Nephron progenitor cell (in vitro differentiated cells): Measurements from ENCODE around the gene MAT2B.
"Not testable (repeated sequence)": the region's sequence is repeated elsewhere in the genome, so short reads cannot be mapped to it uniquely, and the experiment has no call there.

Experiments used
- DNase-seq: peaks from one replicate; pipeline ENCODE4 v3.0.0; 2021
- H3K27ac Mint-ChIP-seq: 2 replicates; pipeline ENCODE4 v1.8.0; 2021; ENCODE audit warnings: mild to moderate bottlenecking, moderate library complexity, mixed read lengths
- H3K27me3 Mint-ChIP-seq: 2 replicates; pipeline ENCODE4 v1.8.0; 2021; ENCODE audit warnings: mild to moderate bottlenecking, low read depth, mixed read lengths; ENCODE audit not compliant: poor library complexity
- H3K36me3 Mint-ChIP-seq: 2 replicates; pipeline ENCODE4 v1.8.0; 2021; ENCODE audit warnings: low read depth, mixed read lengths
- H3K4me1 Mint-ChIP-seq: 2 replicates; pipeline ENCODE4 v1.8.0; 2021; ENCODE audit warnings: mixed read lengths
- H3K4me3 Mint-ChIP-seq: 2 replicates; pipeline ENCODE4 v1.8.0; 2021; ENCODE audit warnings: mild to moderate bottlenecking, moderate library complexity, mixed read lengths
- H3K9me3 Mint-ChIP-seq: 2 replicates; pipeline ENCODE4 v1.8.0; 2021; ENCODE audit warnings: mild to moderate bottlenecking, moderate library complexity, mixed read lengths
- TF ChIP-seq, protein P1 (sequence below): fragments of 200-600 bp; sonication (generic); IDR thresholded peaks from 2 replicates; pipeline ENCODE4 v1.5.0; 2021; ENCODE audit warnings: antibody characterized with exemption

MAT2B gene

GRCh38 chr5:163534492-163535094 lies 29.2 kb downstream of the MAT2B start:
- Mint-ChIP-seq H3K27me3 (peaks cover 9% of the 10 kb centered on the region), H3K4me3 (no peak overlapping the region), H3K36me3 (no peaks in the 10 kb centered on the region), H3K9me3 (no peaks in the 10 kb centered on the region), H3K4me1 (peaks cover 9% of the 10 kb centered on the region), H3K27ac (no peak overlapping the region)
- no peak for DNase-seq
- TF ChIP-seq, protein P1, sequence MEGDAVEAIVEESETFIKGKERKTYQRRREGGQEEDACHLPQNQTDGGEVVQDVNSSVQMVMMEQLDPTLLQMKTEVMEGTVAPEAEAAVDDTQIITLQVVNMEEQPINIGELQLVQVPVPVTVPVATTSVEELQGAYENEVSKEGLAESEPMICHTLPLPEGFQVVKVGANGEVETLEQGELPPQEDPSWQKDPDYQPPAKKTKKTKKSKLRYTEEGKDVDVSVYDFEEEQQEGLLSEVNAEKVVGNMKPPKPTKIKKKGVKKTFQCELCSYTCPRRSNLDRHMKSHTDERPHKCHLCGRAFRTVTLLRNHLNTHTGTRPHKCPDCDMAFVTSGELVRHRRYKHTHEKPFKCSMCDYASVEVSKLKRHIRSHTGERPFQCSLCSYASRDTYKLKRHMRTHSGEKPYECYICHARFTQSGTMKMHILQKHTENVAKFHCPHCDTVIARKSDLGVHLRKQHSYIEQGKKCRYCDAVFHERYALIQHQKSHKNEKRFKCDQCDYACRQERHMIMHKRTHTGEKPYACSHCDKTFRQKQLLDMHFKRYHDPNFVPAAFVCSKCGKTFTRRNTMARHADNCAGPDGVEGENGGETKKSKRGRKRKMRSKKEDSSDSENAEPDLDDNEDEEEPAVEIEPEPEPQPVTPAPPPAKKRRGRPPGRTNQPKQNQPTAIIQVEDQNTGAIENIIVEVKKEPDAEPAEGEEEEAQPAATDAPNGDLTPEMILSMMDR = no peak

GRCh38 chr5:163535290-163535689 lies 29.9 kb downstream of the MAT2B start:
- no peak for DNase-seq
- TF ChIP-seq, protein P1 = no peak
- no peaks in the 10 kb centered on the region for H3K36me3 Mint-ChIP-seq
- no peak overlapping the region for H3K27ac Mint-ChIP-seq
- peaks cover 9% of the 10 kb centered on the region for H3K27me3 Mint-ChIP-seq
- peaks cover 9% of the 10 kb centered on the region for H3K4me1 Mint-ChIP-seq
- H3K9me3 Mint-ChIP-seq = no peaks in the 10 kb centered on the region
- H3K4me3 Mint-ChIP-seq = no peak overlapping the region

DNA sequence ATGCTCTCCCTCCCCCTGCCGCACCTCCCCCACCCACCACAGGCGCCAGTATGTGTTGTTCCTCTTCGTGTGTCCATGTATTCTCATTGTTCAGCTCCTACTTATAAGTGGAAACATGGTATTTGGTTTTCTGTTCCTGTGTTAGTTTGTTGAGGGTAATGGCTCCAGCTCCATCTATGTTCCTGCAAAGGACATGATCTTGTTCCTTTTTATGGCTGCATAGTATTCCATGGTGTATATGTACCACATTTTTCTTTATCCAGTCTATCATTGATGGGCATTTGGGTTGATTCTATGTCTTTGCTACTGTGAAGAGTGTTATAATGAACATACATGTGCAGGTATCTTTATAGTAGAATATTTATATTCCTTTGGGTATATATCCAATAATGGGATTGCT lies 31.0 kb downstream of the MAT2B start:
- not testable (repeated sequence) for H3K27ac Mint-ChIP-seq, H3K36me3 Mint-ChIP-seq, H3K4me3 Mint-ChIP-seq, H3K4me1 Mint-ChIP-seq, H3K27me3 Mint-ChIP-seq, DNase-seq, H3K9me3 Mint-ChIP-seq

GRCh38 chr5:163540696-163541095 lies 35.3 kb downstream of the MAT2B start:
- no peaks in the 10 kb centered on the region for H3K36me3 Mint-ChIP-seq
- TF ChIP-seq, protein P1 = no peak
- no peaks in the 10 kb centered on the region for H3K4me1 Mint-ChIP-seq
- DNase-seq = no peak
- H3K27me3 Mint-ChIP-seq = peaks cover 8% of the 10 kb centered on the region
- H3K27ac Mint-ChIP-seq = no peak overlapping the region
- no peaks in the 10 kb centered on the region for H3K9me3 Mint-ChIP-seq
- H3K4me3 Mint-ChIP-seq = no peak overlapping the region

GRCh38 chr5:163542771-163543170 lies 37.4 kb downstream of the MAT2B start:
- peaks cover 12% of the 10 kb centered on the region for H3K27me3 Mint-ChIP-seq
- no peaks in the 10 kb centered on the region for H3K36me3 Mint-ChIP-seq
- H3K9me3 Mint-ChIP-seq = no peaks in the 10 kb centered on the region
- no peak for DNase-seq
- H3K4me1 Mint-ChIP-seq = no peaks in the 10 kb centered on the region
- H3K27ac Mint-ChIP-seq = no peak overlapping the region
- TF ChIP-seq, protein P1 = no peak
- no peak overlapping the region for H3K4me3 Mint-ChIP-seq

- peaks cover 12% of the 10 kb centered on the region for H3K27me3 Mint-ChIP-seq
- H3K4me3 Mint-ChIP-seq = no peak overlapping the region
- H3K36me3 Mint-ChIP-seq = no peaks in the 10 kb centered on the region
- TF ChIP-seq, protein P1 = no peak
- H3K9me3 Mint-ChIP-seq = no peaks in the 10 kb centered on the region
- H3K4me1 Mint-ChIP-seq = no peaks in the 10 kb centered on the region
- no peak overlapping the region for H3K27ac Mint-ChIP-seq
- no peak for DNase-seq
Observed at GRCh38 chr5:163544041-163544440, 38.6 kb downstream of the MAT2B start.
